VCaP (cell line): ENCODE results near the gene NHLRC2.
A peak's percentile ranks its signal among the peaks of the same experiment; 100 is the strongest.

Experiments
- H3K27ac ChIP-seq: fragments of 450-650 bp; 2 replicates; pipeline ENCODE4 v1.5.1; 2017
- TF ChIP-seq, protein P1 (sequence below): fragments of 450-650 bp; conservative IDR thresholded peaks from 2 replicates; pipeline ENCODE4 v1.5.1; 2017; ENCODE audit warnings: mild to moderate bottlenecking, moderate library complexity

The NHLRC2 gene

DNA sequence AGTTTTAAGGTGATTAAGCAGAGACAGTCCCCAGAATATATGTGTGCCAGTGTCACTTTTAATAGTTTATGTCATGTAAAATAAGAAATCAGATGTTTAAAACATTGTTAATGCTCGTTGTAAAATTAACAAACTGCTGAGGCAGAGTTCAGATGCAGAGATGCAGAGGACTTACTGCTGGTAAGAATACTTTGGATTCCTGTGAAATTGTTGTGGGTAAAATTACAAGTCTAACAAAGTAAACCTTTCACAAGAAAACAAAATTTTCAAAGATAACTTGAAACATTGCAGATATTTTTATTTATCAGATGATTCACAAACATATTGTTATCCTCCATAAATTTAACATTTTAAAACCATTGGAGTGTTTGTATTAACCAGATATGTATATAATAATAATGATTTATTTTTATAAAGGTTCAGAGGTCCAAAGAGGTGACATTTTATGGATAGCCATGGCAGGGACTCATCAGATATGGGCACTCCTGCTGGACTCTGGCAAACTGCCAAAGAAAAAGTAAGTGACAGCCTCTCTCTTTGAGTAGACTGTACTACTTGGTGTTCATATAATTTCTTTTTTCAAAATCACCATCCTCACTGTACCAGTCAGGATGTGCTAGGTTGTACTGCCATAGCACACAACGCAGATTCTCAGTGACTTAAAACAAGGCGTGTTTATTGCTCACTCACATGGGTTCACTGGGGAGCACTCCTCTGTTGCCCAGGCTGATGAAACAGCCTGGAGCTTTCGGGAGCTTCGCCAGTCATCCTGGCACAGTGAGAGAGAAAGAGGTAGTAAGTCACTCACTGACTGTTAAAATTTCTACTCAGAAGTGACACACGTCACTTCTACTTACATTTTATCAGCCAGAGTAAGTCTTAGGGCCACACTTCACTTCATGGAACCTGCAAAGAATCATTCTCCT, 43.5 kb downstream of the NHLRC2 start:
- H3K27ac ChIP-seq = peak overlapping the region; percentile 48
- TF ChIP-seq, protein P1, sequence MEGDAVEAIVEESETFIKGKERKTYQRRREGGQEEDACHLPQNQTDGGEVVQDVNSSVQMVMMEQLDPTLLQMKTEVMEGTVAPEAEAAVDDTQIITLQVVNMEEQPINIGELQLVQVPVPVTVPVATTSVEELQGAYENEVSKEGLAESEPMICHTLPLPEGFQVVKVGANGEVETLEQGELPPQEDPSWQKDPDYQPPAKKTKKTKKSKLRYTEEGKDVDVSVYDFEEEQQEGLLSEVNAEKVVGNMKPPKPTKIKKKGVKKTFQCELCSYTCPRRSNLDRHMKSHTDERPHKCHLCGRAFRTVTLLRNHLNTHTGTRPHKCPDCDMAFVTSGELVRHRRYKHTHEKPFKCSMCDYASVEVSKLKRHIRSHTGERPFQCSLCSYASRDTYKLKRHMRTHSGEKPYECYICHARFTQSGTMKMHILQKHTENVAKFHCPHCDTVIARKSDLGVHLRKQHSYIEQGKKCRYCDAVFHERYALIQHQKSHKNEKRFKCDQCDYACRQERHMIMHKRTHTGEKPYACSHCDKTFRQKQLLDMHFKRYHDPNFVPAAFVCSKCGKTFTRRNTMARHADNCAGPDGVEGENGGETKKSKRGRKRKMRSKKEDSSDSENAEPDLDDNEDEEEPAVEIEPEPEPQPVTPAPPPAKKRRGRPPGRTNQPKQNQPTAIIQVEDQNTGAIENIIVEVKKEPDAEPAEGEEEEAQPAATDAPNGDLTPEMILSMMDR = no peak

DNA sequence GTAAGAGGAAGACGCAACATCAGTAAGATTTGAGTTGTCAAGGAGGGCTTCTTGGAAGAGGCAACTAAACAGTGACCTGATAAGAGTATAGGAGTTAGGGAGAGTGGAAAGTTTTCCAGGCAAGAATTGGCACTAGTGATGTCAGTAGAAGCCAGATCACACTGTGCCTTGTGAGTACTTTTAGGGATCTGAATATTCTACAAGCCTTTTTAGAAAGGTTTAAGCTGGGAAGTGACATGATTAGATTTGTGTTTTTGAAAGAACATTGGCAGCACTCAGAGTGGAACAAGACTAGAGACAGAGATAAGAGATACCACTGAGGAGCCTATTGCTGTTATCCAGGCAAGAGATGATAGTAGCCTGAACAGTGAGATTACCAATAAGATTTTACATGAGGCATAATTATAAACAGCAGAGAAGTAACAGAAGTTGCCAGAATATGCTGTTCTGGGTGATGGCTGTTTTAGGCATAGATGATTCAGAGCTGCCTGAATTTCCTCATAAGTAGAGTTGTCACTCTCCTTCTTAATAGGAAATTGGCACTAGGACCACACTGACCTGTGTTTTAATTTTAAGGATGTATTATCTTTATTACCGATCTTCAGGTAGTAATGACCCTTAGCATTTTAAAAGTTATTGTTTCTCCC, 45.6 kb downstream of the NHLRC2 start:
- TF ChIP-seq, protein P1 = no peak
- H3K27ac ChIP-seq = no peak overlapping the region

DNA sequence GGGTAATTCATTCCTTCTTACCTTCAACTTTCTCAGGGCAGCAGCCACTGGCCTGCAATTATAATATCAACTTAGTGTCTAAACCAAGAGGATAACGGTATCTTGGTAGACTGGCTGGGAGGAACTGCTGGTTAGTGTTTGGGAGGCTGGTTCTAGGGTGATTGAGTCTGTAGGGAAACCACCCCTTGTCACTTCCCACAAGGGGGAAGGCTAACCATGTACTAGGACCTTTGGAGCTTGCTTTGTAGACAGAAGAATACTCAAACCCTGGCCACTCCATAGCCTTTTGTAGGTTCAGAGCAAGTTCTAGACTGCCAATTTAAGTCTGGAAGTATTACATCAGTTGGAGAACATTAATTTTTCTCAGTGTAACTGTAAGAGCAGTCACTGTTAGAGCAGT, 51.3 kb downstream of the NHLRC2 start:
- no peak overlapping the region for H3K27ac ChIP-seq
- TF ChIP-seq, protein P1 = no peak

DNA sequence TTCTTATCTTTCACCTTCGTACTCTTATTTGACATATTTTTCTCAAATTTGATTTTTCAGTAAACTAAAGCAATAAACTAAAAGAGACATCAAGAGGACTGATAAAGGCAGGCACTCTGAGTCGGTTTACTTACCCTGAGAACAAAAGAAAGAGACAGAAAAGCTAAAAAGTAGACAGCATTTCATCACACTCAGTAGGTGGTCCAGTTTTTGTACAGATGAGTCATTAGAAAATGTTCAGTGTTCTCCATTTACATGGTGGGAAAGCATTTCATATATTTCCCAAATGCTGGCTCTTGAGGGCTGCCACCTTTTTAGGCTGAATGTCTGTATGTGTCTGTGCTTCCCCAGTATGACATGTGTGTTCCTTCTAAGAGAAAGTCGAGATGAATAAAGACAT, 52.7 kb downstream of the NHLRC2 start:
- TF ChIP-seq, protein P1 = no peak
- no peak overlapping the region for H3K27ac ChIP-seq

DNA sequence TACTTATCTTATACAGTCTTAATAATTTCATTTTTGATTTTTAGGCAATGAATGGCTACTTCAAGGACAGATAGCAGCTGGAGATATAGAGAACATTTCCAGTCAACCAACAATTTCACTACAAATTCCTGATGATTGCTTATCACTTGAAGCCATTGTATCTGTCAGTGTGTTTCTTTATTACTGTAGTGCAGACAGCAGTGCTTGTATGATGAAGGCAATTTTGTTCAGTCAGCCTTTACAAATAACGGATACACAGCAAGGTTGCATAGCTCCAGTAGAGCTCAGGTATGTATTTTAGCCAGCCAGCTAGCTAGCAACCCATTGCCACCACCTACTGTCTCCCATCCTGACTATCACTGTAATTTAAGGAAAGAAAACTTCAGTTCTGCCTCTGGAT, 53.8 kb downstream of the NHLRC2 start:
- TF ChIP-seq, protein P1 = no peak
- H3K27ac ChIP-seq = no peak overlapping the region

DNA sequence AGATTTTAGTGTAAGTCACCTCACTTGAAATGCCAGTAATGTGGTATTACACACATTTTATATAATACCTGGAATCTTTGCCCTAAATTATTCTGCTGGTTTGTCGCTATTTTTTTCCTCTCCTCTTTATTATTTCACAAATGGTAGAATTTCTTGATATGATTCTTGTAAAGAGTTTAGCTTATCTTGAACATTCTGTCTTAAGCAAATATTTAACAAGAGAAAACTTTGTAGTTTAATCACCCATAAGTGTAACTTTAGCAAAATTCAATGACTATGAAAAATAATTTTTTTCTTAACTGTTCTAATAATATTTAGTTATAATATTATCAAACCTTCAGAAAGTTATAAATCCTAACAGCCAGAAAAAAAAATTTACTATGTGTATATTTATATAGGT, 56.7 kb downstream of the NHLRC2 start:
- TF ChIP-seq, protein P1 = no peak

DNA sequence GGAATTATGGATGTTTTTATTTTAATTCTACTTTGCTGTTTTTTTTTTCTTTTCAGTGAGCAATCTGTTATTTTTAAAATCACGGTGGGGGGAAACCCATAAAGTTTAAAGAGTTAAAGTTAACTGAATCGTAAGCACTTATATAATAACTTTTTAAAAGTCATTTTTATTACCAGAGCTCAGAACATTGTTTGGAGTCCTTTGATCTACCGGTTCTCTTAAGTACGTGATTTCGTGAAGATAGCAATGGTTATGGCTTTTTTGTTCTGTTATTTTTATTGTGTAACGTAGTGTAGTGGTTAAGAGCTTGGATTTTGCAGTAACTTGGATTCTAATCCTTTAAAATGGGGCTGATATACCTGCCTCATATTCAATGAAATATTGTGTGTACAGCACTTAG, 57.4 kb downstream of the NHLRC2 start:
- TF ChIP-seq, protein P1 = no peak

More for the DNA sequence above, 56.7 kb downstream of the NHLRC2 start:
- H3K27ac ChIP-seq = no peak overlapping the region; the same call in 1 of the 2 replicates

More for the DNA sequence above, 57.4 kb downstream of the NHLRC2 start:
- no peak overlapping the region; the same call in 1 of the 2 replicates for H3K27ac ChIP-seq
